Measurements from ENCODE around the gene HINFP.
"Not testable (repeated sequence)": the region's sequence is repeated elsewhere in the genome, so short reads cannot be mapped to it uniquely, and the experiment has no call there.

DNA sequence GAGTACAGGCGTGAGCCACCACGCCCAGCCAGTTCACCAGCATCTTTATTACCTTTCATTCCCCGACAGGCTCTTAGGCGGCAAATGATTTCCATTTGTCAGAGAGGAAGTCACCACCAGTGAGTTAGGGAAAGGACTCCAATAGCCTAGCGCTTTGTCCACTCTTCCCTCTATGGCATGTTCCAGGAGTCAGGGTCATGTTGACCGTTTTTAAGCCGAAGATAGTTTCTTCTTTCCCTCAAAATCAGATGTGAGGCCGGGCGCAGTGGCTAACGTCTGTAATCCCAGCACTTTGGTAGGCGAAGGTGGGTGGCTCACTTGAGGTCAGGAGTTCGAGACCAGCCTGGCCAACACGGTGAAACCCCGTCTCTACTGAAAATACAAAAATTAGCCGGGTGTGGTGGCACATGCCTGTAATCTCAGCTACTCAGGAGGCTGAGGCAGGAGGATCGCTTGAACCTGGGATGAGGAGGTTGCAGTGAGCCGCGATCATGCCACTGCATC, 18.2 kb upstream of the HINFP start:
- not testable (repeated sequence) for TF ChIP-seq ZNF263 (CRISPR knock-in tag; IDR thresholded peaks at IDR 0.05; ENCODE audit: borderline replicate concordance); YBX1 (IDR thresholded peaks at IDR 0.05); SUPT5H (IDR thresholded peaks at IDR 0.05); NR1H2 (CRISPR knock-in tag; IDR thresholded peaks at IDR 0.05); TARDBP (IDR thresholded peaks at IDR 0.05)
- TF ChIP-seq, protein P1, sequence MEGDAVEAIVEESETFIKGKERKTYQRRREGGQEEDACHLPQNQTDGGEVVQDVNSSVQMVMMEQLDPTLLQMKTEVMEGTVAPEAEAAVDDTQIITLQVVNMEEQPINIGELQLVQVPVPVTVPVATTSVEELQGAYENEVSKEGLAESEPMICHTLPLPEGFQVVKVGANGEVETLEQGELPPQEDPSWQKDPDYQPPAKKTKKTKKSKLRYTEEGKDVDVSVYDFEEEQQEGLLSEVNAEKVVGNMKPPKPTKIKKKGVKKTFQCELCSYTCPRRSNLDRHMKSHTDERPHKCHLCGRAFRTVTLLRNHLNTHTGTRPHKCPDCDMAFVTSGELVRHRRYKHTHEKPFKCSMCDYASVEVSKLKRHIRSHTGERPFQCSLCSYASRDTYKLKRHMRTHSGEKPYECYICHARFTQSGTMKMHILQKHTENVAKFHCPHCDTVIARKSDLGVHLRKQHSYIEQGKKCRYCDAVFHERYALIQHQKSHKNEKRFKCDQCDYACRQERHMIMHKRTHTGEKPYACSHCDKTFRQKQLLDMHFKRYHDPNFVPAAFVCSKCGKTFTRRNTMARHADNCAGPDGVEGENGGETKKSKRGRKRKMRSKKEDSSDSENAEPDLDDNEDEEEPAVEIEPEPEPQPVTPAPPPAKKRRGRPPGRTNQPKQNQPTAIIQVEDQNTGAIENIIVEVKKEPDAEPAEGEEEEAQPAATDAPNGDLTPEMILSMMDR (IDR thresholded peaks at IDR 0.05 in 2 of 3, conservative IDR thresholded peaks at IDR 0.05 in 1 of 3; ENCODE audit: insufficient read depth in 2 of 3, low read depth in 1 of 3, low read length in 3 of 3) = not testable (repeated sequence)
- TF ChIP-seq, protein P2, sequence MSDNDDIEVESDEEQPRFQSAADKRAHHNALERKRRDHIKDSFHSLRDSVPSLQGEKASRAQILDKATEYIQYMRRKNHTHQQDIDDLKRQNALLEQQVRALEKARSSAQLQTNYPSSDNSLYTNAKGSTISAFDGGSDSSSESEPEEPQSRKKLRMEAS (CRISPR knock-in tag; IDR thresholded peaks at IDR 0.05) = not testable (repeated sequence)
